Ovary (tissue), 3 donors: Measurements from ENCODE around the gene GSG1L.

Experiments
- EP300 ChIP-seq: sonication (generic); formaldehyde crosslinking; IDR thresholded peaks from one replicate; pipeline ENCODE4 v1.6.1; 2017; ENCODE audit warnings: antibody characterized with exemption
- POLR2A ChIP-seq: fragments of 450-650 bp; IDR thresholded peaks from one replicate; pipeline ENCODE4 v1.6.1; 2017; ENCODE audit warnings: antibody characterized with exemption, mild to moderate bottlenecking, moderate library complexity
- TF ChIP-seq, protein P1 (sequence below), 3 donors: fragments of 450-650 bp in 2 of 3; fragments of 200-600 bp in 1 of 3; IDR thresholded peaks; one replicate each; pipeline versions ENCODE4 v1.5.1 to v1.8.0; 2016 to 2022; ENCODE audit warnings: antibody characterized with exemption in 3 of 3, mild to moderate bottlenecking in 1 of 3
- donor health status: DM: no; HTN: no; CAD: no.

- TF ChIP-seq, protein P1, sequence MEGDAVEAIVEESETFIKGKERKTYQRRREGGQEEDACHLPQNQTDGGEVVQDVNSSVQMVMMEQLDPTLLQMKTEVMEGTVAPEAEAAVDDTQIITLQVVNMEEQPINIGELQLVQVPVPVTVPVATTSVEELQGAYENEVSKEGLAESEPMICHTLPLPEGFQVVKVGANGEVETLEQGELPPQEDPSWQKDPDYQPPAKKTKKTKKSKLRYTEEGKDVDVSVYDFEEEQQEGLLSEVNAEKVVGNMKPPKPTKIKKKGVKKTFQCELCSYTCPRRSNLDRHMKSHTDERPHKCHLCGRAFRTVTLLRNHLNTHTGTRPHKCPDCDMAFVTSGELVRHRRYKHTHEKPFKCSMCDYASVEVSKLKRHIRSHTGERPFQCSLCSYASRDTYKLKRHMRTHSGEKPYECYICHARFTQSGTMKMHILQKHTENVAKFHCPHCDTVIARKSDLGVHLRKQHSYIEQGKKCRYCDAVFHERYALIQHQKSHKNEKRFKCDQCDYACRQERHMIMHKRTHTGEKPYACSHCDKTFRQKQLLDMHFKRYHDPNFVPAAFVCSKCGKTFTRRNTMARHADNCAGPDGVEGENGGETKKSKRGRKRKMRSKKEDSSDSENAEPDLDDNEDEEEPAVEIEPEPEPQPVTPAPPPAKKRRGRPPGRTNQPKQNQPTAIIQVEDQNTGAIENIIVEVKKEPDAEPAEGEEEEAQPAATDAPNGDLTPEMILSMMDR (IDR thresholded peaks at IDR 0.05), result no peak
- TF ChIP-seq EP300, result no peak
- no peak for TF ChIP-seq POLR2A
These were observed 179.9 kb downstream of the GSG1L start for GRCh38 chr16:27883576-27883975.
